AG10803 (cell line): ENCODE data around the gene MIPEP.

ENCODE experiments used
- DNase-seq: peaks from one replicate; pipeline ENCODE4 v3.0.0; 2010; ENCODE audit warnings: low read depth
- H3K4me3 ChIP-seq: 2 replicates; pipeline ENCODE4 v1.5.1; 2011; ENCODE audit warnings: mild to moderate bottlenecking, low read length, control low read depth
- TF ChIP-seq, protein P1 (sequence below): conservative IDR thresholded peaks from 2 replicates; pipeline ENCODE4 v1.5.1; 2011; ENCODE audit warnings: mild to moderate bottlenecking, low read length, control low read depth, inconsistent platforms

MIPEP gene

DNA sequence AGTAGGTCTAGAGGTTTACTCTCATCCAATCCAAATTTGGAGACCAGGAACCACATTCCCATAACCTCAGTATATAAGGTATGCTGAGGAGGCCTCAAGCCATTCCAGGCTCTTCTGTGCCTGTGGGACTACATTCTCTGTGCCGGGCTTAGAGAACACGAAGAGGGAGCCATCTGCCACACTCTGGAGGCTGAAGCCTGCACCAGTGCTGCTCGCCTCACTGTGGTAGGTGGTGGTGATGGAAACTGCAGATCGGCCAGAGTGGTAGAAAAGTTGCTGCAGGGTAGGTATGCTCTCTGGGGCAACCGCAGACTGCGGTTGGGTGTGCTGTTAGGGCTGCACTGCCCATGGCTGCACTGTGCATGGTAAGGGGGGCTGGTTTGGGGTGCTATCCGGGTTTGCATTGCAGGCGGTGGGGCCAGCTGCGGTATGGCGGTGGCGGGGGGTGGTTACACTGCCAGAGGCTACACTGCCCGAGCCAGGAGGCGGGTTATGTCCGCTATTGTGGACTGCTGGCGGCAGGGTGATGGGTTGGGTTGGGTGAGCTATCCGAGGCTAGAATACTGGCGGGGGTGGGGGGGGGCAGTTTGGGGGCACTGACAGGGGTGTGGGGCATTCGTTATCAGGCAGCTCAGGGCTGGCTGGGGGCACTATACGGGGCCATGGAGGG is 174.0 kb downstream of the MIPEP start:
- TF ChIP-seq, protein P1, sequence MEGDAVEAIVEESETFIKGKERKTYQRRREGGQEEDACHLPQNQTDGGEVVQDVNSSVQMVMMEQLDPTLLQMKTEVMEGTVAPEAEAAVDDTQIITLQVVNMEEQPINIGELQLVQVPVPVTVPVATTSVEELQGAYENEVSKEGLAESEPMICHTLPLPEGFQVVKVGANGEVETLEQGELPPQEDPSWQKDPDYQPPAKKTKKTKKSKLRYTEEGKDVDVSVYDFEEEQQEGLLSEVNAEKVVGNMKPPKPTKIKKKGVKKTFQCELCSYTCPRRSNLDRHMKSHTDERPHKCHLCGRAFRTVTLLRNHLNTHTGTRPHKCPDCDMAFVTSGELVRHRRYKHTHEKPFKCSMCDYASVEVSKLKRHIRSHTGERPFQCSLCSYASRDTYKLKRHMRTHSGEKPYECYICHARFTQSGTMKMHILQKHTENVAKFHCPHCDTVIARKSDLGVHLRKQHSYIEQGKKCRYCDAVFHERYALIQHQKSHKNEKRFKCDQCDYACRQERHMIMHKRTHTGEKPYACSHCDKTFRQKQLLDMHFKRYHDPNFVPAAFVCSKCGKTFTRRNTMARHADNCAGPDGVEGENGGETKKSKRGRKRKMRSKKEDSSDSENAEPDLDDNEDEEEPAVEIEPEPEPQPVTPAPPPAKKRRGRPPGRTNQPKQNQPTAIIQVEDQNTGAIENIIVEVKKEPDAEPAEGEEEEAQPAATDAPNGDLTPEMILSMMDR = no peak
- no peak overlapping the region for H3K4me3 ChIP-seq
- no peak for DNase-seq

DNA sequence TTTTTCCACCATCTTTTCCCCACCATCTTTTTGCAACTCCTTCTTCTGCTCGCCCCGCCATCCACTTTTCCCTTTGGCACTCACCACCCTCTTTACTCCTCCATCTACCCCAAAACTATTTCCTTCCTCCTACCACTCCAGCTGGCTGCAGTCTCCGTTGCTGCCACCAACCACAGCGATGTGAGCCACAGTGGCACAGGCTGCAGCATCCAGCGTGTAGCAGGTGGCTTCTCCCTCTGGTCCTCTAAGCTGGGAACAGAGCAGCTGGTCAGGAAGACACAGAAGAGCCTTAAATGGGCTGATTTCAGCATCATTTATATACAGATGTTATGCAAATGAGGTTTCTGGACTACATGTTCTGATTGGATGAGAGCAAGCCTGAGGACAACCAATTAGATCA is 174.5 kb downstream of the MIPEP start:
- TF ChIP-seq, protein P1 = no peak
- H3K4me3 ChIP-seq = no peak overlapping the region
- no peak for DNase-seq

DNA sequence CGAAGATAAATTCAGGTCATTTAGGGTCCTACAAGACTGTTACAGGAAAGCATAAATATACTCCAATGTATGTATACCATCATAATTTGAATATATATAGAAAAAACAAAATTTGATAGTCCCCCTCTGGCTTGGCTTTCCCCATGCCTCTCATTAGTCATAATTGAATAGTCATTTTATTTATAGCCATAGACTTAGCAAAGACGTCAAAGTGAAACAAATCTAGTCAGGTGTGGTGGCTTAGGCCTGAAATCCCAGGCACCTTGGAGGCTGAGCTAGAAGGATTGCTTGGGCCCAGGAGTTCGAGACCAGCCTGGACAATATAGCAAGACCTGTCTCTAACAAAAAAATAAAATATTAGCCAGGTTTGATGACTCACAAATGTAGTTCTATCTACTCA is 177.8 kb downstream of the MIPEP start:
- no peak for DNase-seq
- TF ChIP-seq, protein P1 = no peak
- no peak overlapping the region for H3K4me3 ChIP-seq

DNA sequence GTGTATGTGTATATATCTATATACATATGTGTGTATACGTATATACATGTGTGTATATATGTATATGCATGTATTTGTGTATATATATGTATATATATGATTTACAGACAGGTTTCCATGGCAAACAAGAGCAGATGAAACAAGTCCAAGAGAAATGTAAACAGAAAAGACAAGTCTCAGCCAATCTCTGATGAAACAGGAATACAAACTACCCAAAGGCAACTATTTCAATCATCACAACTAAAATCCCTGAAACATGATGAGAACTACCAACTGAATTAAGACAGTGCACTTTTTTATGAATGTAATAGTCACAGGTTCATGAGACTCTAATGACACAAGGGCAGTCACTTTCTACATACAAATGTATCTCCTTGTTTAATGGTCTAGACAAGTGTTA is 178.8 kb downstream of the MIPEP start:
- no peak for DNase-seq
- H3K4me3 ChIP-seq = no peak overlapping the region
- TF ChIP-seq, protein P1 = no peak

DNA sequence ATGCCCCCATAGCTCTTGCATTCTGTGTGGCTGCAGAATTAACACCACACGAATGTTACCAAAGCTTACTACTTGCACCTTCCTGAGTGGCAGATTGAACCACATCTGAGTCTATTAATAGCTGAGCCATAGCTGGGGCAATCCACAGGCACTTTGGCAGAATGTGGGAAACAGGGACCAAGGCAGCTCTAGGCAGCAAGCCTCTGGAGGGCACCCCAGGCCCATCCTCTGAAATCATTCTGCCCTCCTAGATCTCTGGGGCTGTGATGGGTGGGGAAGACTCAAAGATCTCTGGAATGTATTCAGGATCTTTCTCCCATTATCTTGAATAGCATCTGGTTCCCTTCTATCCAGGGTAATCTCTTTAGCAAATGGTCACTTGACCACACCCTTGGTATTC is 179.7 kb downstream of the MIPEP start:
- TF ChIP-seq, protein P1 = peak; percentile 22
- DNase-seq = peak; percentile 25
- no peak overlapping the region for H3K4me3 ChIP-seq

DNA sequence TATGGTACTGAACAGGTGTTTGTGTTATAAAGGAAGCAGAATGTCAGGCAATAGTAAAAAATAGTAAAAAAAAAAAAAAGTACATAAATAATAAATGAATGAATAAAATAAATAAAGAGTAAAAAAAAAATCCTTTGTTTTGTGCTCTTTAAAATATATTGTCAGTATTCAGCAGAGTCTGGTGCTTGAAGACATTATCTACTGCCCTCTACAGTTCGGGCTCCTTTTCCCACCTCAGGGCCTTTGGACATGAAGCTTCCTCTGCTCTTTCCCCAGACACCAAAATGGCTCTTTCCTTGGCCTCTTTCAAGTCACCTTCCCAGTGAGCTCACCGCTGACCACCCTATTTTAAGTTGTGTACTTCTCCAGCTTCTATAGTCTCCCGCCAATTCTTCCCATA is 181.5 kb downstream of the MIPEP start:
- H3K4me3 ChIP-seq = no peak overlapping the region
- TF ChIP-seq, protein P1 = peak; percentile 58
- peak; percentile 53 for DNase-seq

DNA sequence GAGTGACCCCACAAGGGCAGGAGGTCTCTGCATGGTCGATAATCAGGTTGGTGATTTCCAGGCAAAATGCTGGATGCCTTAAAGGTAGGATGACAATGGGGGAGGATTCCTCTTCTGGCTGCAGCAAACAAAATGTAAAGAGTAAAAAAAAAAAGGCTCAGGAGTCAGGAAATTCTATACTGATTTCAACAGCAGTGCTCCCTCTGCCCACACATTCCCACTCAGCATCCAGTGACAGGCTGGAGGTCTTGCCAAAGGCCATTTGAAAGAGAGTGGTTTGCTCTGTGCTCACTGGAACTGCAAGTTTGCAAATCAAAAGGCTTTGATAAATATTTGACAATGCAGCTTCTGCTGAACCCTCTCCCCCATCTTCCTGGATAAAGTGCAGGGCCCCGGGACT is 183.6 kb downstream of the MIPEP start:
- peak; percentile 43 for DNase-seq
- H3K4me3 ChIP-seq = no peak overlapping the region
- TF ChIP-seq, protein P1 = no peak
